GM18517 (cell line): ENCODE data around the gene PRKD1.

ENCODE experiments used
- ATAC-seq: cut with Tn5 transposase; IDR thresholded peaks from one replicate; pipeline ENCODE4 v1.9.1; 2021; ENCODE audit warnings: mild to moderate bottlenecking, moderate library complexity; ENCODE audit not compliant: unreplicated experiment

PRKD1 gene

GRCh38 chr14:29630566-29631160, 297.0 kb downstream of the PRKD1 start:
- no peak for ATAC-seq

- ATAC-seq, result no peak
Measured at GRCh38 chr14:29629839-29630238, 297.8 kb downstream of the PRKD1 start.

GRCh38 chr14:29627137-29627536, 300.5 kb downstream of the PRKD1 start:
- no peak for ATAC-seq

- no peak for ATAC-seq
Measured at GRCh38 chr14:29618323-29619067, 309.2 kb downstream of the PRKD1 start.

- no peak for ATAC-seq
Measured at GRCh38 chr14:29616922-29617321, 310.7 kb downstream of the PRKD1 start.

GRCh38 chr14:29608861-29609260, 318.8 kb downstream of the PRKD1 start:
- ATAC-seq, result no peak

- no peak for ATAC-seq
Measured at GRCh38 chr14:29607169-29607568, 320.5 kb downstream of the PRKD1 start.

GRCh38 chr14:29603696-29604095, 324.0 kb downstream of the PRKD1 start:
- no peak for ATAC-seq

GRCh38 chr14:29601616-29602015, 326.0 kb downstream of the PRKD1 start:
- ATAC-seq, result no peak

GRCh38 chr14:29587761-29588470, 339.7 kb downstream of the PRKD1 start:
- no peak for ATAC-seq

GRCh38 chr14:29587046-29587445, 340.6 kb downstream of the PRKD1 start:
- ATAC-seq, result no peak

- ATAC-seq, result no peak
Measured at GRCh38 chr14:29584992-29585391, 342.7 kb downstream of the PRKD1 start.

- ATAC-seq, result no peak
Measured at GRCh38 chr14:29580763-29581162, 346.9 kb downstream of the PRKD1 start.

GRCh38 chr14:29579838-29580237, 347.8 kb downstream of the PRKD1 start:
- no peak for ATAC-seq

- no peak for ATAC-seq
Measured at GRCh38 chr14:29576927-29577326, 350.7 kb downstream of the PRKD1 start.

- no peak for ATAC-seq
Measured at GRCh38 chr14:29569194-29569593, 358.5 kb downstream of the PRKD1 start.

GRCh38 chr14:29566194-29566593, 361.5 kb downstream of the PRKD1 start:
- no peak for ATAC-seq

GRCh38 chr14:29558516-29558915, 369.1 kb downstream of the PRKD1 start:
- no peak for ATAC-seq

- ATAC-seq, result no peak
Measured at GRCh38 chr14:29554335-29554734, 373.3 kb downstream of the PRKD1 start.

GRCh38 chr14:29553427-29553826, 374.2 kb downstream of the PRKD1 start:
- ATAC-seq, result no peak

GRCh38 chr14:29548948-29549370, 378.7 kb downstream of the PRKD1 start:
- ATAC-seq, result peak; percentile 93

- no peak for ATAC-seq
Measured at GRCh38 chr14:29545714-29546113, 381.9 kb downstream of the PRKD1 start.
